Measurements from ENCODE around the gene ARPC2. TPM values are rescaled to one million over a fixed set of nuclear protein-coding genes. Genes with fewer than 3 reads are reported as not detected.

The ARPC2 gene
- total and polyA plus RNA-seq, 7 donors = 235 to 517 (median 267) TPM

DNA sequence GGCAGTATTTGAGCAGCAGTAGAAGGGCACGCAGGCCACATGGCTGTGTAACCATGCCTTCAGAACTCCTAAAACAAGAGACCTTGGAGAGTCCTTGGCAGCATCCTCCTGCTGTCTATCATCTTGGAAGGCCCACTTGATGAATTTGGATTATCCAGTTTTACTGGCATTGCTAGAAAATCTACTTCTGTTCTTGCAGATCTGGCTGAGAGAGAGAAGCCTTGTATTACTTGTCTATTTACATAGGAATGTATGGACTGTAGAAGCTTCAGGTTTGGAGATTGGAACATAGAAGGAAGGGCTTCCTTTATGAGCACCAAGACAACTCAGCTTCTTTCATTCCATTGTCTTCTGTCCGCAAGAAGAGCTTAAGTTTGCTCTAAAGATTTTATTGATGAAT is 27.7 kb downstream of the ARPC2 start:
- H3K27ac ChIP-seq = no peak overlapping the region
- H3K27me3 ChIP-seq = no peaks in the 10 kb centered on the region
- H3K36me3 ChIP-seq = peaks cover 40 to 92% (median 68%) of the 10 kb centered on the region in 4 donors
- TF ChIP-seq POLR2A (IDR thresholded peaks at IDR 0.05) (no peak), POLR2AphosphoS5 (IDR thresholded peaks at IDR 0.05) (no peak), EP300 (IDR thresholded peaks at IDR 0.05) (no peak)
- TF ChIP-seq, protein P1, sequence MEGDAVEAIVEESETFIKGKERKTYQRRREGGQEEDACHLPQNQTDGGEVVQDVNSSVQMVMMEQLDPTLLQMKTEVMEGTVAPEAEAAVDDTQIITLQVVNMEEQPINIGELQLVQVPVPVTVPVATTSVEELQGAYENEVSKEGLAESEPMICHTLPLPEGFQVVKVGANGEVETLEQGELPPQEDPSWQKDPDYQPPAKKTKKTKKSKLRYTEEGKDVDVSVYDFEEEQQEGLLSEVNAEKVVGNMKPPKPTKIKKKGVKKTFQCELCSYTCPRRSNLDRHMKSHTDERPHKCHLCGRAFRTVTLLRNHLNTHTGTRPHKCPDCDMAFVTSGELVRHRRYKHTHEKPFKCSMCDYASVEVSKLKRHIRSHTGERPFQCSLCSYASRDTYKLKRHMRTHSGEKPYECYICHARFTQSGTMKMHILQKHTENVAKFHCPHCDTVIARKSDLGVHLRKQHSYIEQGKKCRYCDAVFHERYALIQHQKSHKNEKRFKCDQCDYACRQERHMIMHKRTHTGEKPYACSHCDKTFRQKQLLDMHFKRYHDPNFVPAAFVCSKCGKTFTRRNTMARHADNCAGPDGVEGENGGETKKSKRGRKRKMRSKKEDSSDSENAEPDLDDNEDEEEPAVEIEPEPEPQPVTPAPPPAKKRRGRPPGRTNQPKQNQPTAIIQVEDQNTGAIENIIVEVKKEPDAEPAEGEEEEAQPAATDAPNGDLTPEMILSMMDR (IDR thresholded peaks at IDR 0.05) = no peak
- 97% methylated on average over 2 of the region's 2 CpGs for WGBS, 2 donors
- DNase-seq = no peak
- intact Hi-C loops (cut with DNase I) = no loop called here
- no peaks in the 10 kb centered on the region for H3K9me3 ChIP-seq
- H3K4me1 ChIP-seq = peaks cover 0 to 12% (median 5%) of the 10 kb centered on the region in 4 donors
- no peak overlapping the region for H3K4me3 ChIP-seq

DNA sequence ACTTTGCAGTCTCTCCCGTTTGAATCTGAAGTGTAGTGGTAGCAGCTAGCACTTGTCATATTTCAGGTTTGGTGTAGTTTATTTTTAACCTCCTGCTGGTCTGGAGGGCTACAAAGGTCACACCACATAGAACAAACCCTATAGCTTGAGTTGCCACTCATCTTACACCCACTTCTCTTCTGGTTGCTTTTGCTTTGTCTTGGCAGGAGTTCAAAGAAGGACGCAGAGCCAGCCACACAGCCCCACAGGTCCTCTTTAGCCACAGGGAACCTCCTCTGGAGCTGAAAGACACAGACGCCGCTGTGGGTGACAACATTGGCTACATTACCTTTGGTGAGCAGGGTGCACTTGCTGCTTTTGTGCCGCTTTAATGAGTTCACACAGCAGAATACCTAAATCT is 28.2 kb downstream of the ARPC2 start:
- no peak for TF ChIP-seq EP300 (IDR thresholded peaks at IDR 0.05)
- TF ChIP-seq POLR2AphosphoS5 (IDR thresholded peaks at IDR 0.05) = no peak
- TF ChIP-seq POLR2A (IDR thresholded peaks at IDR 0.05) = no peak
- TF ChIP-seq, protein P1 (IDR thresholded peaks at IDR 0.05) = no peak
- no peaks in the 10 kb centered on the region for H3K27me3 ChIP-seq
- intact Hi-C loops (cut with DNase I) = no loop called here
- H3K4me1 ChIP-seq = peaks cover 0 to 12% (median 5%) of the 10 kb centered on the region in 4 donors
- DNase-seq = no peak
- H3K4me3 ChIP-seq = no peak overlapping the region
- WGBS, 2 donors = 76 to 78% methylated on average over 5 of the region's 5 CpGs
- no peaks in the 10 kb centered on the region for H3K9me3 ChIP-seq
- peaks cover 43 to 92% (median 69%) of the 10 kb centered on the region in 4 donors for H3K36me3 ChIP-seq
- H3K27ac ChIP-seq = no peak overlapping the region

DNA sequence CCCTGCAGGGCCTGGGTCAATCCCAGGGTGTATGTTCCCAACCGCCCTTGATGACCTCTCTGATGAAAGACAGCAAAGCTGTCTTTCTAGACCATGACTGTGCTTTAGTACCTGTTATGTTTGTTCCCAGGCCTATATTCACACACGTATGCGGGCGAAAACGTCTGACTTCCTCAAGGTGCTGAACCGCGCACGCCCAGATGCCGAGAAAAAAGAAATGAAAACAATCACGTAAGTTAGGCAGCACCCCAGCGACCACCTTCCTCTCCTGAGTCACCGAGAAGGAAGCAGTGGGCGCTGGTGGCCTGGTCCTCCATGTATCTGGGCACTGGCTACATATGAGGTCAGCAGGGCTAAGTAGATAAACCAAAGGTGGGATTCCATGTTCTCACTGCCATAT is 32.7 kb downstream of the ARPC2 start:
- TF ChIP-seq EP300 (IDR thresholded peaks at IDR 0.05) (no peak), POLR2AphosphoS5 (IDR thresholded peaks at IDR 0.05) (no peak), POLR2A (IDR thresholded peaks at IDR 0.05) (no peak)
- no peaks in the 10 kb centered on the region for H3K4me1 ChIP-seq
- peaks cover 51 to 100% (median 94%) of the 10 kb centered on the region in 4 donors for H3K36me3 ChIP-seq
- H3K9me3 ChIP-seq = no peaks in the 10 kb centered on the region
- intact Hi-C loops (cut with DNase I) = no loop called here
- 93 to 94% methylated on average over 13 of the region's 13 CpGs for WGBS, 2 donors
- no peak overlapping the region for H3K4me3 ChIP-seq
- DNase-seq = peak; percentile 50
- H3K27ac ChIP-seq = no peak overlapping the region
- H3K27me3 ChIP-seq = no peaks in the 10 kb centered on the region

DNA sequence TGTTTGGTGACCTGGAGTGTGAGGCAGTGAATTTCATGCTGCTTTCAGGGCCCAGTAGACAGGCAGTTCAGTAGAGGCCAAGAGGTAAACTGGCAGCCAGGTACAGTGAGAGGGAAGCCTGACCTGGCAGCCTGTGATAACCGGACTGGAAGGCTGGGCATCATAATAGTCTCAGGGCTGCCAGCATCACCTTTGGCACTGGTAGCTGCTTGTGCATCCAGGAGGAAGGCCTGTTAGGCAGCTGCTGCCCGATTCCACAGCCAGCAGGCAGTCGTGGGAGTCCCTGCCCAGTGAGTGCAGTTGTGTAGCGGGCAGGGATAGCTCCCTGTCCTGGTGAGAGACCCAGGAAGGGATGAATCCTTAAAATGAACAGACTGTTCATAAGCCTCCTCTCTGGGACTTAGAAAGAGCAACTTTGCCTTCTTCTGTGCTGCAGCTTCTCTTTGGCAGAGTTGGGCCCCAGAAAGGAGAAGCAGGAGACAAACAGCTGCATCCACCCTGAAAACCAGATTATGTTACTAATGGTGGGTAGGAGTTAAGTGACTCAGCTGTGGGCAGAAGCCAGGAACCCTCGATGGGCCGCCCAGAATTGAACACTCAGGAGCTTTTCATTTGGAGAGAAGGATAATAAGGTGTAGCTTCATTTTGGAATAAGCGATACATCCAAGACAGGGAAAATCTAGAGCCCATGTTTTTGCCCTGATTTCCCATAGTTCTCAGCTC is 35.7 kb downstream of the ARPC2 start:
- peaks cover 0 to 5% (median 0%) of the 10 kb centered on the region in 4 donors for H3K4me1 ChIP-seq
- peak overlapping the region in 2 of 4 donors; percentile 5 to 18 for H3K27ac ChIP-seq

DNA sequence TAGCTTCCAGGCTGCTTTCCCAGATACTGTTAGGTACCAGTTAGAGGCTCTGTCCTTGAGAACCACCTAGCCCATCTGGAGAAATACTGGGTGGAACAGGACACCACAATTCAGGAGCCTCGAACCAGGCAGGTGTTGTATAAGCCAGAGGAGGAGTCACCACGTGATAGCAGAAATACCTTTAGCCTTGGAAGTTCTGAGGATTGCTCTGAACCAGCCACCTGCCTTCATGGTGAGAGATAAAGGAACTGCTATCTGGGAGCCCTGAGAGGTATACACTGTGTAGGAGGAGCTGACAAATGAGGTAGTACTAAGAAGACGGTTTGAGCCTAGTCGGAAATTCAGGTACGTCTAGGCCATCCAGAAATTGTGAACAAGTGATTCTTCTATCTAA is 36.2 kb downstream of the ARPC2 start:
- Histone ChIP-seq H3K27me3 (no peaks in the 10 kb centered on the region), H3K36me3 (peaks cover 34 to 87% (median 65%) of the 10 kb centered on the region in 4 donors), H3K4me1 (peaks cover 0 to 7% (median 2%) of the 10 kb centered on the region in 4 donors), H3K4me3 (no peak overlapping the region), H3K9me3 (no peaks in the 10 kb centered on the region), H3K27ac (peak overlapping the region in 1 of 4 donors; percentile 18)
- WGBS, 2 donors = 61 to 82% methylated on average over 5 of the region's 5 CpGs
- intact Hi-C loops (cut with DNase I) = no loop called here
- TF ChIP-seq POLR2A (IDR thresholded peaks at IDR 0.05) (no peak), POLR2AphosphoS5 (IDR thresholded peaks at IDR 0.05) (no peak), EP300 (IDR thresholded peaks at IDR 0.05) (no peak)
- TF ChIP-seq, protein P1 (IDR thresholded peaks at IDR 0.05) = no peak
- peak; percentile 34 for DNase-seq

More for the DNA sequence above, 35.7 kb downstream of the ARPC2 start:
- no peaks in the 10 kb centered on the region for H3K9me3 ChIP-seq
- TF ChIP-seq, protein P1 (IDR thresholded peaks at IDR 0.05) = no peak
- TF ChIP-seq POLR2A (IDR thresholded peaks at IDR 0.05) (no peak), POLR2AphosphoS5 (IDR thresholded peaks at IDR 0.05) (no peak), EP300 (IDR thresholded peaks at IDR 0.05) (no peak)
- H3K27me3 ChIP-seq = no peaks in the 10 kb centered on the region
- 81 to 86% methylated on average over 7 of the region's 7 CpGs for WGBS, 2 donors
- peaks cover 34 to 93% (median 71%) of the 10 kb centered on the region in 4 donors for H3K36me3 ChIP-seq
- intact Hi-C loops (cut with DNase I) = no loop called here
- peak; percentile 60 for DNase-seq
- no peak overlapping the region for H3K4me3 ChIP-seq
